H1 (cell line): ENCODE data around the gene CELF4. TPM values are rescaled to one million over a fixed set of nuclear protein-coding genes. Genes with fewer than 3 reads are reported as not detected.

Experiments used
- CREB1 ChIP-seq: IDR thresholded peaks from 2 replicates; pipeline ENCODE4 v1.6.1; 2012; ENCODE audit warnings: inconsistent platforms
- RAD21 ChIP-seq, 2 experiments: IDR thresholded peaks in 1 of 2; conservative IDR thresholded peaks in 1 of 2; 2 replicates each; pipeline ENCODE4 v1.6.1; 2011; ENCODE audit warnings: low read depth in 2 of 2, low read length in 2 of 2, improper control_type of control experiment in 1 of 2, inconsistent platforms in 1 of 2, mild to moderate bottlenecking in 1 of 2, moderate library complexity in 1 of 2
- SIRT6 ChIP-seq: IDR thresholded peaks from one replicate; pipeline ENCODE4 v1.7.1; 2012; ENCODE audit warnings: low read length, inconsistent platforms
- SUZ12 ChIP-seq: fragments of 200-600 bp; sonication (generic); IDR thresholded peaks from 2 replicates; pipeline ENCODE4 v1.6.1; 2012; ENCODE audit warnings: mild to moderate bottlenecking, inconsistent platforms, low read length, moderate library complexity, mixed read lengths
- polyA plus RNA-seq, 7 experiments: library from polyadenylated mRNA; depleted of rRNA in 3 of 7; stranded (reverse) in 5 of 7; unstranded in 2 of 7; fragments of >200 nt in 5 of 7; fragments of 200-250 nt in 2 of 7; gene quantifications; 1 replicate in 5 of 7; 2 replicates in 1 of 7; 4 replicates in 1 of 7; pipeline versions ENCODE4 v1.2.1 to v1.2.3, GENCODE V29; 2011 to 2013; ENCODE audit warnings: missing spikeins in 2 of 7, mixed read lengths in 2 of 7
- total RNA-seq: library from RNA; stranded (reverse); fragmentation: NEBNext Ultra II Directional; extraction: Animal tissue kit (Norgen Biotek cat#: 25700); gene quantifications from 2 replicates; pipeline ENCODE4 v1.2.1, GENCODE V29; 2021

CELF4 gene
- total and polyA plus RNA-seq, 2 of the 8 experiments (the other 6 are each of a cell fraction or from before 2014, with no cell fraction given), result 1.6 to 3.4 TPM

- TF ChIP-seq RAD21 (IDR thresholded peaks at IDR 0.05 in 1 of 2, conservative IDR thresholded peaks at IDR 0.05 in 1 of 2; ENCODE audit: low read depth in 2 of 2, low read length in 2 of 2), result 0 out of 4 replicates have a peak, but pooled peaks of 1 of the 2 experiments have one; percentile 5
- no peak for TF ChIP-seq SIRT6
- TF ChIP-seq CREB1, result 0 out of 2 replicates have a peak, but pooled peaks have one; percentile 23
- no peak for TF ChIP-seq SUZ12
- TF ChIP-seq, all 59 proteins: peak for 8
These were observed 892 bp downstream of the CELF4 start (continued) for GRCh38 chr18:37564711-37565100.
